ENCODE results near the gene SERPINA9.
"Not testable (repeated sequence)": the region's sequence is repeated elsewhere in the genome, so short reads cannot be mapped to it uniquely, and the experiment has no call there.

SERPINA9 gene

DNA sequence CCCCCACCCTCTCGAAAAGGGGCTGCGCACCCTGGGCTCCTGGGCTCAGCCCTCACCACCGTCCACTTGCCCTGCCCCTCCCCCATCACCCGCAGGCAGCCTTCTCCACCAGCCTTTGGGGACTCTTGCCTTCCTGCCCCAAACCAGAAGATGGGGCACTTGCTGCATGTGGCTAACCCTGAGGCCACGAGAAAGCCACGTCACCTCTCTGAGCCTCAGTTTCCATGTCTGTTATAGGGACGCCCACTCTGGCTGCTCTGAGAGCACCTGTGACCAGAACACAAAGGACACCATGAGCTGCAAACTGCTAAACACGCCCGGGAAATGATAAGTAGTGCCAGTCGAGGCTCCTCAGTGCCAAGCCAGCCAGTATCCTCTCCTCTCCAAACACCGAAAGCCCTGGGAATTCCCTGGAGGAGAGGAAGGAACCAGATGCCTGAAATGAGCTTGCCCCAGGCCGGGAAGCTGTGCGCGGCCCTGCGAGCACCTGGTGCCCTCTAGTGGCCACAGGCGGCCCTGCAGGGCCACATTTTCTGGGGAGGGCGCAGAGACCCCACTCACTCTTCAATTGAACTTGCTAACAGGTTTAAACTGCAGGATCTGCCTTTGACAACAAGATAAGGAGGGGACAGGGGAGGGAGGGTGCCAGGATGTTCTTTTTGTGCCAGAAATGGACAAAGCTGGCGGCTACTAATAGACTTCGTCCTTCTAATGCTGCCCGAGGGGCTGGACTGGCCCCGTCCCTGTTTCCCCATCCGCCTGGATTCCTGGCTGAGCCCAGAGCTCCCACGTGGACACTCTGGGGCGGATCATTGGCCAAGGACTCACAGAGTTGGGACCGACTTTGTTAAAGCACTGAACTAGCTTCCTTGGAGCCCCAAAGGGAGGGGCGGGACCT is 10.2 kb upstream of the SERPINA9 start:
- DNase-seq (ENCODE audit: low read depth): no peak

DNA sequence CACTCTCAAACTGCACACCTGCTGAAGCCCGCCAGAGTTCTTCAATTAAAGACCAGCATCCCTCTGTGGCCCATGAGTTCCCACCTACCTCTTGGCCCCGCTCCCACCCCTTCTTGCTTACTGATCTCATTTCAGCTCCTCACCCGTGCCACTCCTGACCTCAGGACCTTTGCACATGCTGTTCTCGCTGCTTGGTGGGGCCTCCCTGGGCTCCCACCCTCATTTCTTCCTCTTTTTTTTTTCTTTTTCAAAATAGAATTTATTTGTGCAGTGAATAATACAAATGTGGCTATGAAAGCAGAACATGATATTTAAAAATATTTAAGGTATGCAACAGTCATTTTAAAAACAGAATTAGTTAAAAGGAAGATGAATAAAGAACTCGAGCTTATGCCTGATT is 8.5 kb upstream of the SERPINA9 start:
- no peak for DNase-seq (ENCODE audit: low read depth)

DNA sequence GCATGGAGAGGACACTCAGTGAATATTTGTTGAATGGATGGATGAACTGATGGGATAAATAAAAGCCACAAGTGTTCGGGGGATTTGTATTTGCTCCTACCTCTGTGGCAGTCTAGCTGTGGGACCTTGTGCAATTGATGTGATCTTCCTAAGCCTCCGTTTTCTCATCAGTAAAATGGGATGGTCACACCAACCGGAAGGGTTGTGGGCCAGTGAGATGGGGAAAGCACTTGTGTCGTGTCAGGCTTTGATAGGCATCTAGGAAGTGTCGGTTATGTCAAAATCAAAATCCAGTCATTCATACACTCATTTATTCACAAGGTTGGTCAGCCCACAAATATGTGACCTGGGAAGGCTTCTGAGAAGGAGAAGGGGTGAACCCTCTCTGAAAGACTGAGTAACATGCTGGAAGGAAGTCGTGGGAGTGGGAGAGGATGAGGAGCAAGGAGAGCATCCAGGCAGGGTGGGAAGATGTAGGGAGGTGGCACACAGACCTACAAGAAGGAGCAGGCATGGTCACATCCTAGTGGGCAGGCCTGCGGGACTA is 7.8 kb upstream of the SERPINA9 start:
- no peak for DNase-seq (ENCODE audit: low read depth)

DNA sequence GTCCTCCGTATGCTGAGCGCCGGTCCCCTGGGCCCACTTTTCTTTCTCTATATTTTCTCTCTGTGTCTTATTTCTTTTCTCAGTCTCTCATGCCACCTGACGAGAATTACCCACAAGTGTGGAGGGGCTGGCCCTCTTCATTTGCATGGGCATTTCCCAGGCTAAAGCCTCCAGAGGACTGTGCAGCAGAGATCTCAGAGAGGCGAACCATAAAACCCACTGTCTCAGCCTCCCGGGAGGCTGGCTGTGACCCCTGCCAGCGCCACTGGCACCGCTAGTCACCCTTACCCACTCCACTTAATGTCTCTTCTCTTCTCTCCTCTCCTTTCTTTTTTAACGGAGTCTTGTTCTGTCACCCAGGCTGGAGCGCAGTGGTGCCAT is 7.1 kb upstream of the SERPINA9 start:
- DNase-seq (ENCODE audit: low read depth): no peak

DNA sequence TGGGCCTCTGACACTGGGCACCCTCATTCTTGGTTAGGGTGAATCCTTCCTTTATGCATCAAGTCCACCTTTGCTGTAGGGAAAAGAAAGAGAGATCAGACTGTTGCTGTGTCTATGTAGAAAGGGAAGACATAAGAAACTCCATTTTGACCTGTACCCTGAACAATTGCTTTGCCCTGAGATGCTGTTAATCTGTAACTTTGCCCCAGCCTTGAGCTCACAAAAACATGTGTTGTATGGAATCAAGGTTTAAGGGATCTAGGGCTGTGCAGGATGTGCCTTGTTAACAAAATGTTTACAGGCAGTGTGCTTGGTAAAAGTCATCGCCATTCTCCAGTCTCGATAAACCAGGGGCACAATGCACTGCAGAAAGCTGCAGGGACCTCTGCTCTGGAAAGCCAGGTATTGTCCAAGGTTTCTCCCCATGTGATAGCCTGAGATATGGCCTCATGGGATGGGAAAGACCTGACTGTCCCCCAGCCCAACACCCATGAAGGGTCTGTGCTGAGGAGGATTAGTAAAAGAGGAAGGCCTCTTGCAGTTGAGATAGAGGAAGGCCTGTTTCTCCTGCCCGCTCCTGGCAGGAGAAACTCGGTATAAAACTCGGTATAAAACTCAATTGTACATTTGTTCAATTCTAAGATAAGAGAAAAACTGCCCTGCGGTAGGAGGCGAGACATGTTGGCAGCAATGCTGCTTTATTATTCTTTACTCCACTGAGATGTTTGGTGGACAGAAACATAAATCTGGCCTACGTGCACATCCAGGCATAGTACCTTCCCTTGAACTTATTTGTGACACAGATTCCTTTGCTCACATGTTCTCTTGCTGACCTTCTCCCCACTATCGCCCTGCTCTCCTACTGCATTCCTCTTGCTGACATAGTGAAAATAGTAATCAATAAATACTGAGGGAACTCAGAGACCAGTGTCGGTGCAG is 6.4 kb upstream of the SERPINA9 start:
- not testable (repeated sequence) for DNase-seq (ENCODE audit: low read depth)

DNA sequence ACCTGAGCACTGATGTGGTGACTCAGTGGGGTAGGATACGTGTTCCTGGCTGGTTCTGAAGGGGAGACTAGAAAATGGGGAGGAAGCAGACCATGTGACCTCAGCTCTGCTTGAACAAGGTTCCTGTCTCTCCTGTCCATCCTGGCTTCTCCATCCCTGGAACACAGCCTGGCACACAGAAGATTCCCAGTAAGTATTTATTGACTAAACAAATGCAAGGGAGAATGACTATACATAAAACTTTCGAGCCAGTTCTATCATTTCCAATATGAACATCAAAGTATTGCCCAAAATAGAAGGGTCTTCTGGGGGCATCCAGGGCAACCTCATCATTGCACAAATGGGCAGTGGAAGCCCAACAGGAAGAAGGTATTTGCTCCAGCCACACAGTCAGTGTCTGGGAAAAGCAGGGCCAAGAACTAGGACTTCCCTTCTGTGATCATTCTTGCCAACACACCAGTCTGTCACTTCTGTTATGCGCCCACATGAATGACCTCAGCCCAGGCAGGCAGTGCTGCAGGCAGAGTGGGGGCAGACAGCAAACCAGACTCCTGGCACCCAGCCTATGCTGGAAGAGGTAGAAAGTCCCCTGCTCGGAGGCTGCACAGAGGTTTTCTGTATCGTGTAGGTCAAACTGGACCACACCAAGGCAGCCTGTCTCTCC is 5.6 kb upstream of the SERPINA9 start:
- DNase-seq (ENCODE audit: low read depth): no peak

DNA sequence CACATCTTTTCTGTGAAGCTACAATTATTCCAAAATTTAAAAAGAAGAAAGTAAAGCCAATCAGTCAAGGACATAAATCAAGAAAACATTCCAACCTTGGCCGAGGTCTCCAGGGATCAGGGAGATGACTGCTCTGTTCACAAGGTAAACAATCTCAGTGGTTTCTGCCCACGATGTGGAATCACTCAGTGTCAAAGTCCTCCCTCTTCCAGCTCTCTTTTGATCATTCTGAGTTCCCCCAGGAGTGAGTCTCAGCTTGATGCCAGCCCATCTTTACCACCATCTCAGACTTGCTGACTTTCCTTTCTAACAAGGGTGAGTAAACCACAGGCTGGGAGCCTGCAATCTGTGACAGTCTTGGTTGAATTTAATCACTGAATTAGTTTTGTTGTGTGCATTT is 4.8 kb upstream of the SERPINA9 start:
- no peak for DNase-seq (ENCODE audit: low read depth)

DNA sequence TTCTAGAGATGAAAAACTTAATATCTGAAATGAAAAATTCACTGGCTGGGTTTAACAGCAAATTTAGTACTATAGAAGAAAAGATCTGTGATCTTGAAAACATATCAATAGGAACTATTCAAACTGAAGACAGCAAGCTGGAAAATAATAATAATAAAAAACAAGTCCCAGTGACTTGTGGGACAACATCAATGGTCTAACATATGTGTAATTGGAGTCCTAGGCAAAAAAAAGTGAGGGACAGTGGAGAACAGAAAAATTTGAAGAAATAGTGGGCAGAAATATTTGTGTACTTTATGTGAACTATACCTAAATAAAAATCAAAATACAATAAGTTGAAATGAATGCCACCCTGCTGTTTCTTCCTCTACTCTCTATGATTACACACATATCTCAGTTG is 2.4 kb upstream of the SERPINA9 start:
- no peak for DNase-seq (ENCODE audit: low read depth)

DNA sequence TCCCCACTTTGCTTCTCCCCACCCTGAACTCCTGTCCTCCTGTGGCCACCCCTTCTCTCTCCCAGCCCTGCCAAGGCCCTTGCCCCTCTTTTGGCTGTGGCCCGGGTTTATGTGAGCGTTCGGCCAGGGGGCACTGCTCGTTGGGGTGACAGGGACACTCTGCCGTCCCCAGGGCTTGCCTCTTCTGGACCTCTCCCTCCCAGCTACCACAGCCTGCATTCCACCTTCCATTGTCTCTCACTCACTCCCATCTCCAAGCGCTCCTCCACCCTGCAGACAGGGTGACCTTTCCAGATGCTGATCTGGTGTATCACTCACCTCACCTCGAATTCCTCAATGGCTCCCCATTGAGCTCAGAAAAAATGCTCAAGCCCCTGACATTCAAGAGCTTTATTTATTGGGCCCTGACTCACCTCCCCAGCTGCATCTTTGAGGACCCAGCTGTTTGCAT is 1.4 kb downstream of the SERPINA9 start:
- DNase-seq (ENCODE audit: low read depth): no peak

DNA sequence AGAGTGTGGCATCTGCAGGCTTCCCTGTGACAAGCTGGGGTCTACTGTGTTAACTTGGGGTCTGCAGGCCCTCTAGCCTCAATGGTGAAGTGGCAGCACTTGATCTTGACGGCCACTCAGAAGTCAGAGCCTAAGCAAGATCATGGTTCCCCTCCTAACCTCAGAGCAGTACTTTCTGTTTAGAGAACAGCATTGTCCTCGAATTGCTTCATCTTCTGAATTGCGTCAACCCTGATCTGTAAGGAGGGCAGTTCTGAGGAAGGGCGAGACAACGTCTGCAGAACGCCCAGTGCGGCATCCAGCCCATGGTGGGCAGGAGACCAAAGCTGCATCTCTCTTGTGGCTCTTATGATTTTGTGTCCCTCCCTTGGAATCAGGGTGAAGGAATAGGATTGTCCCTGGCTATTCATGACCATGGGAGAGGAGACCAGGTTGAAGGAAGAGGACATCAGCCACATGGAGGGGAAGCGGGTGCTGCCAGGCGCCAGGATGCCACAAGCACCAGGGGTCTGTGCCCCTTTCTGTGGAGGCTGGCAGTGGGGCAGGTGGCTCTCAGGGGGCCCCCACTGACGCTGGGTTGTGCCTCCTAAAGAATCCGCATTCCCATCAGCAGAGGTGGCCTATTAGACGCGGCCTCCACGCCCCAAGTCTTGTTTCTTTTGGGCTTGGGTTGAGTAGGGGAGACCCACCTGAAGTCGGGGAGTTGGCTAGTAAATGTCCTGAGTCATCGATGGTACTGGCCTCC is 2.2 kb downstream of the SERPINA9 start:
- no peak for DNase-seq (ENCODE audit: low read depth)

DNA sequence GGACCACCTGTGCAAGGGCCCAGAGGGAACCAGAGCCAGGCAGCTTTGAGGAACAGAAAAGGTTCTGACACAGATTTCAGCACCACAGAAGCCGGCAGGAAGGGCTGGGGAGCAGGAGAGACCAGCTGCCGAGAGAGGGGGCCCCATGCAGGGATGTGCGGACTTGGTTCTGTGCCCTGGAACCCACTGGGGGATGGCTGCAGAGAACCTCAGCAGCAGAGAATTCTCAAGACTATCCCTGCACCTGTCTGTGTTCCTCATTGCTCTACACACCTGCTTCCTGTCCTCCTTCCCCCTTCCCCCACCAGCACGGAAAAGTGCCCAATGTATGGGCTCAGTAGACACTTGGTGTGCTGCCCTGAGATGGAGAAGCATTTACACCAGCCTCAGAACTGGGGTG is 3.2 kb downstream of the SERPINA9 start:
- no peak for DNase-seq (ENCODE audit: low read depth)

DNA sequence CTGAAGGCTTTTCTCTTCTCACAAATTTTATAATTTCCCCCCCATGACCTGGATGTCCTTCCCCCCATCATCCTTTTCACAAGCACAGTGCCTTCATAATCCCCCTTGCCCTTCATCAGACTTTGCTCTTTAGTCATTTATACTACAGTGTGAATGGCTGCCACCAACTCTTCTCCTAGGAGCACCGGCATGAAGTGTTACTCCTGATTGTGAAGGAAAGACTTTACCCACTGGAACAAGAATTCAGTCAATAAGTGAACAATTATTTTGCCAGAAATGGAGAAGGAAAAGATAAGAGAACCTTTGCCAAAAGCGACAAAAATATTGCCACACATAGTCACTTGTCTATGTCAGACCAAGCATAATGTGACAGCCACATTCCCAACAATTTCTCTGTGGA is 5.0 kb downstream of the SERPINA9 start:
- DNase-seq (ENCODE audit: low read depth): no peak

DNA sequence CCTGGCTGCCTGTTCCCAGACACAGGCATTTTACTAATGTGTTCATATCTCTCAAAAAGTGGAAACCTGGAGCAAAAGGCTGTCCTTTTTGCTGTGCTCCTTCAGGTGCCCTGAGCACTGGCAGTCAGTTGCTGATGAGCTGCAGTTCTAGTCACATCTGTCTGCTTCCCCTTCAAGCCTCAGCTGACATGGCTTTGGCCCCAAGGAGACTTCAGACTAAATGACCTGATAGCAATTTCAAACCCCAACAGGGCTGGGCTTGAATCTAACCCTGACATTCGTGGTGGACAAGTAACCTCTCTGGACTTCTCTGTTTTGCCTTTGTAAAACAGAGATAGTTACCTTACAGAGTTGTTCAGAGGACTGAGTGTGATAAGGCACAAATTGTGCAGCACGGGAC is 5.7 kb downstream of the SERPINA9 start:
- no peak for DNase-seq (ENCODE audit: low read depth)

DNA sequence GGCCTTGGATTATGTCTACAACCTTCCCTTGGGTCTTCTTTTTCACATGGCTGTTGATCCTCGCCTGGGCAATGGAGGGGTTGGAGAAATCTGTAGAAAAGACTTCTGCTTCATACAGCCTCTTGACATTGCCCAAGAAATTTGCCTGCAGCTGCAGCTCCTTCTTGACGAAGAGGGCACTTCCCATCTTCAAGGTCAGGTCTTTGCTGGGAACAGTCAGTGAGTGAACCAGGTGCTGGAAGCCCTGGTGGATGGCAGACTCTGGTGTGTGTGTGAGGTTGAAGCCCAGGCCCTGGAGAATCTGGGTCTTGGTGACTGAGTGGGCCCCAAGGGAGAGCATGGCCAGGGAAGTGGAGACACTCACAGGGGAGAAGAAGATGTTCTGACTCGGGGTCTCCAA is 6.7 kb downstream of the SERPINA9 start:
- no peak for DNase-seq (ENCODE audit: low read depth)

DNA sequence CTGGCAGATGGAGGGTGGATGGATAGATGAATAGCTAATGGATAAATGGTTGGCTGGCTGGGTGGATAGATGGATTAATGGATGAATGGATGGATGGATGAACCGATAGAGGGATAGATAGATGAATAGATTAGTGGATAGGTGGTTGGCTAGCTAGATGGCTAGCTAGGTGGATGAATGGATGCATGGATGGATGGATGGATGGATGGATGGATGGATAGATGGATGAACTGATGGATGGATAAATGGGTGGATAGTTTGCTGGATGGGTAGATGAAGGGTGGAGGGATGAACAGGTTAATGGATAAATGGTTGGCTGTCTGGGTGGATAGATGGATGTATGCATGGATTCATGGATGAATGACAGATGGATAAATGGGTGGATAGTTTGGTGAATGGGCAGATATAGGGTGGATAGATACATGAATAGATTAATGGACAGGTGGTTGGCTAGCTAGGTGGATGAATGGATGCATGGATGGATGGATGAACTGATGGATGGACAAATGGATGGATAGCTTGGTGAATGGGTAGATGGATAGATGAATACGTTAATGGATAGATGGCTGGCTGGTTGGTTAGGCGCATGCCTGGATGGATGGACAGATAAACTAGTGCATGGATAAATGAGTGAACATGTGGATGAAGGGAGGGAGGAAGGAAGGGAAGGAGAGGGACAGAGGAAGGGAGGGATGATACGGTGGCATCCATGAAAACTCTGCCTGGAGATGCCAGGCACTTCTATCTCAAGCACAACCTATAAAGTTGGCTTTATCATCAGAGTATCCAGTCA is 8.1 kb downstream of the SERPINA9 start:
- DNase-seq (ENCODE audit: low read depth): no peak

DNA sequence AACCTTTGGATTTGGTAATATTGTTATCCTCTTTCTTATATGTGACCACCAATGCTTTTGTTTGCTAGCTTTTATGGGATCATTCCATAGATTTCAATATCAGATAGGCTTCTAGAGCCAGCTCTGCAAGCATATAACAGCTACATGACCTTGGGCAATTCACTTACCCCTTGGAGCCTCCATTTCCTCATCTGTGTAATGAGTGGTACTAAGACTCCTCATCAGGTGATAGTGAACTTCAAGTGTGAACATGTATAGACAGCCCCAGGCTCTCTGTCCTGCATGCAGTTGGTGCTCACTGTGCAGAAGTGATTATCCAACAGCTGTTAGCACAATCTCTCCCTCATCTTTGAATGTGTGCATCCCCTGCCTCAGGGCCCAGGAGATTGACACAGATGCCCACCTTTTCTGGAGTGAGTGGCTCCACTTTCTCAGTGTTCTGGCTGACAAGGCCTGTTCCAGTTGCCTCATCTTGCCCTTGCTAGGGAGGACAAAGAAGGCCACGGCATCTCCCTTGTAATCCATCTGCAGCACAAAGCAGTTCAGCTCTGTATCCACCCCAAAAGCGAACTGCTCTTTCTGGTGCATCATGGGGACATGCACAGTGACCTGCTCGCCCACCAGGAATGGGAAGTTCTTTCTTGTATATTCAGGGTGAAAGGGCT is 9.2 kb downstream of the SERPINA9 start:
- no peak for DNase-seq (ENCODE audit: low read depth)

DNA sequence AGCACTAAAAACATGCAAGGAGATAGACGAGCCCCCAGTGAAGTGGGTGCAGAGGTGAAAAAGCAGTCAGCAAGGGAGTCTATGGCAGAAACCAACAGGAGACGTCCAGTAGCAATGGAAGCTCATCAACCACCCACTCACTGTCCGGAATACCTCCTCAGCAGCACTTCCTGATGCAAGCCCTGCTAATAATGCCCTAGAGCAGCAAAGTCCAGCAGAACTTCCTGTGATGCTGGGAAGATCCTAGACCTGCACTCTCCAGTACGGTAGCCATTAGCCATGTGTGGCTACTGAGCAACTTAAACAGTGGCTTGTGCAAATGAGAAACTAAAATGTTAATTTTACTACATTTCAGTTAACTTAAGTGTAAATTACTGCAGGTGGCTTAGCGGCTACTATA is 11.0 kb downstream of the SERPINA9 start:
- DNase-seq (ENCODE audit: low read depth): no peak

DNA sequence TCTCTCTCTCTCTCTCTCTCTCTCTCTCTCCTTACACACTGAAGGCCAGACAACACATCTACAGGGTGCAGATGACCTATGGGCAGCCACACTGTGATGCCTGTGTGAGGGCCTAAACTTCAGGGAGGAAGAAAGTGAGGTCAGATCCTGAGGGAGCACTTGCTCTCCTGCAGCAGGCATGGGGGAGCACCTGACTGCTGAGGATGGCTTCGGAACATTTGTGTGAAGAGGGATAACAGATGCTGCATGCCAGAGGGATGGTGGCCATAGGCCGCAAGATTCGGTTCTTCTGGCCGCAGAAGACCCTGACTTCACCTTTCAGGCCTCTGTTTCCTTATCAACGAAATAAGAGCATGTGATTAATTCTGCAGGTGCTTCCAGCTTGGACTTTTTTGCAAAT is 11.7 kb downstream of the SERPINA9 start:
- no peak for DNase-seq (ENCODE audit: low read depth)

DNA sequence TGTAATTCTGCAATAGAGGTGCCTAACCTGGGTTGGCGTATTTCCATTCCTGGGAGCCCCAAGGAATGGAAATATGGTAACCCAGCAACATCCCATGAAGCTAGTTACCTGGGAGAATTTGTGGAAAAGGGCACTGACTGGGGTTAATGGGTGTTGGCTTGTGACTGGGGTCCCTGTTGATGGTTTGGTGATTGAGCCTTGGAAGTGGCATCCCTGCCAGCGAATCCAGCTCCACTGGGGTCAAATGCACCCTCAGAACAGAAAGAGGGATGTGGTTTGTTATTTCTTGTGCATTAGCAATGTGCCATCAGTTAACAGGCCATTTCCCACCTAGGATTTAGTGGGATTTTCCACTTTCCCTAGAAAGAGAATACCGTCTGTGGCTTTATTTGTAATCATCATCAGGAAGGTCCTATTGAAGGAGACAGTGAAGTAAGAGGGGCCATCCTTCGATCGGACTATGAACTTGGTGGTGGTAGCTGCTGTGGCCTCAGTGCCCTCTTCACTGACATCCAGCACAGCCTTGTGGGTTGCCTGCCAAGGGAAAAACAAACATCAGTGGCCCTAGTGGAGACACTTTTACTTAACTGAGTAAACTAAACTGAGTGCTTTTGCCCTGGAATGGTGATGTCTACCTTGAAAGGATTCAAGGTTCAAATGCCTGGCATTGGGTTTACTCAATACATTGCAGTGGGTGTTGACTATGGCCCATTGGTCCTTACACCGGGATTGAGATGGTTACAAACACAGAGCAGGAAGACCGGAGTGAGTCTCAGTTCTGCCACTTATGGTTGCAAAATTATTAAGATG is 13.0 kb downstream of the SERPINA9 start:
- DNase-seq (ENCODE audit: low read depth): no peak
